GM18951 (cell line): ENCODE data around the gene DNAJA2.

Experiments used
- POLR2A ChIP-seq: IDR thresholded peaks from 4 replicates; pipeline ENCODE4 v1.6.1; 2011; ENCODE audit warnings: mild to moderate bottlenecking; ENCODE audit not compliant: insufficient read length, insufficient read depth; ENCODE audit errors: extremely low read depth
- in situ Hi-C: fragments of 300-500 bp; cut with MboI; formaldehyde crosslinking; loops from one replicate; pipeline ENCODE4 v1.12.0; 2022; ENCODE audit warnings: low sequenced_read_pairs, mixed read lengths, inconsistent platforms; ENCODE audit not compliant: unreplicated experiment

The DNAJA2 gene

DNA sequence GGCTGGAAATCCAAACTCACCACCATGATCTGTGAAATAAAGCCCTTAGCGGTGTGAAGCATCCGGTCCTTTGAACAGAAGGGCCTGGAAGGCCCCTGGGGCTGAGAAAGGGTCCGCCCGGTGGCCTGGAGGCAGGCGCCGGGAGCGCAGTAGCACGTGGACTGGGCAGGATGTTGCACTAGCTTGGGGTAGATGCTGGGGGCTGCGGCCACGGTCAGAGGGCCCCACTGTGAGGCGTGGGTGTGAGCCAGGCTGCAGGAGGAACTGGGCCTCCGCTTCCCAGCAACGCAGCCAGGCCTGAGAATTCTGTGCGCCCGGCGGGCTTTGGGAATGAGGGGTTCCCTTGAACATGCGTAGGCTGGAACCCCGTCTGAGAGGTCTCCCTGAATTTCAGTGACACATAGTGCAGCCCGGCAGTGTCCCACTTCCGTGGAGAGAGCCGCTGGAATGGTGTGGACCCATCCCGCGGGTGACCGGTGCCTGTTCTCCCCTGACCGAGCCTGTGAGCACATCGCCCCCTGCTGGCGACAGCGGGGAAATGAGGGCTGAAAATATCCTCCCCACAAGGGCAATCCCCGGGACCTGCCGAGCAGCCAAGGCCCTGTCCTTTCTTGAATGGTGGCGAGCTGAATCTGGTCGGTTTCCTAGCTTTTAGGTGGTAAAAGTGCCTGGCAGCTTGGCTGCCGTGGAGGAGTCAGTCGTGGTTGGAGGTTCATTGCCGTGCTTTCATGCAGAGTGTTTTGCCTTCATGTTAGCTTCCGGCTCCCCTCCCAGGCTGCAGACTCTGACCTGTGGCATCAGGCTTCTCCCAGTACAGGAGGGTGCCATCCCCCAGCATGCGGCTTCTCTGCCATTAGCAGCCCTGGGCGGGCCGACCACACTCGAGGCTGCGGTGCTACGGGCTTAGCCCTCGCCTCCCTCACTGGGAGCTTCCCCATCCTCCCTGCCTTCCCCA is 43.8 kb downstream of the DNAJA2 start:
- TF ChIP-seq POLR2A = no peak
- in situ Hi-C loops = no loop called here

DNA sequence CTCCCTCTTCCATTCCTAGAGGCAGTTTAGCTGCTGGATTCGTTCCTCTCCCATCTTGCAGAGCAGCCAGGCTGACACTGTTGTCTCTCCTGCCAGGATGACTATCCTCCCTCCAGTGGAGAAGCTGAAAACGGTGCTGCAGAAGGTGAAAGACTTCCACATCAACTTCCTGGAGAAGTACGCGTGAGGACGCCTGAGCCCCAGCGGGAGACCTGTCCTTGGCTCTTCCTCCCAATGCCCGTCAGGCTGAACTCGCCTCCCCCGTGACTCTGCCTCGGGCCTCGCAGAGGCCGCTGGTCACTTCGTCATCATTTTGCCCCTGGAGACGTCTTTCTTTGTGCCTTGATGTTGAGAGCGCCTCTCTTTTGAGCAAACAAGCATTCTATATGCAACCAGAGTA is 44.7 kb downstream of the DNAJA2 start:
- in situ Hi-C loops = no loop called here
- TF ChIP-seq POLR2A = no peak

DNA sequence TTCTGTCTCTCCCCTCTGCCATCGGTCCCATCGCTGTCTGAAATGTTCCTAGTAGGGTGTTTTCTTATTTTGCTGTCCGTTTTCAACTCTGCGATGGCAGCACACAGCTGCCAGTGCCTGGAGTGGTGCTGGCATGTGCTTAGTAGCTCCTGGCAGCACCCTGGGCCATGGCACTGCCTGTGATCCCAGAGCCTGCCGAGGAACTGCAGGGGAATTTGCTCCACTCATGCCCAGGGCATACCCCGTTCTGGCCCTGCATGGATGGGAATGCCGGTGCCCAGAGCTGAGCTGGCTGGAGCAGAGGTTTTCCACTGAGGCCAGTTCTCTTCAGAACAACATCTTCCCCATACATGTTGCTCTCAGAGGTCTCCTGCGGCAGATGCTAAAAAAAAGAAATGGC is 46.2 kb downstream of the DNAJA2 start:
- TF ChIP-seq POLR2A = no peak
- in situ Hi-C loops = no loop called here

DNA sequence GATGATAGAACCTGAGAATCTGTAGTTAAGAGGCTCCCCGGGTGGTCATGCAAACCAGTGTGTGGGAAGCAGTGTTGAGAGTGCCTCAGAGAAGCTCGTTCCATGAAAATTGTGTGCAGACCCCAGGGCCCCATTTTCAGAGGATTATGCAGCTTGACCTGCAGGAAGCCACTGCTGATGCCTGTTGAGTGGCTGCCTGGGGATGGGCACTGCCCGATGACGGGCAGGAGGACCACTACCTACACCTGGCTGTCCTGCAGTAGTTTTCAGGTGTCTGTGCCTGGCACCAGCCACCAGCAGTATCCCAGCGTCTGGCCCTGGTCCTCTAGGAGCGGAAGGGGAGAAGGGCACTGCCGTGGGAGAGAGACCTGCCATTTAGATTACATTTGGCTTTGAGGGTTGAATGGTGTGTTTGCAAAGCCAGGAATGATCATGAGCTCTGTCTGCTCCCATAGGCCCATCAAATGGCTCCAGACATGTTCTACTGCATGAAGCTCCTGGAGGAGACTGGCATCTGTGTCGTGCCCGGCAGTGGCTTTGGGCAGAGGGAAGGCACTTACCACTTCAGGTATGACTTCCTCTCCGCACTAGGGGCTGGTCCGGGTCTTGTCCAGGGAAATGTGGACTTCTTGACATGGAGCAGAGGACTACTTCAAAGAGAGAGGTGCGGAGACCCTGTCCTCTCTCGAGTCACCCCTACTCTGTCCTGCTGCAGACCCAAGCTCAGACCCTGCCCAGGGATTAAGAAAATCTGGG is 46.8 kb downstream of the DNAJA2 start:
- TF ChIP-seq POLR2A = no peak
- in situ Hi-C loops = no loop called here

DNA sequence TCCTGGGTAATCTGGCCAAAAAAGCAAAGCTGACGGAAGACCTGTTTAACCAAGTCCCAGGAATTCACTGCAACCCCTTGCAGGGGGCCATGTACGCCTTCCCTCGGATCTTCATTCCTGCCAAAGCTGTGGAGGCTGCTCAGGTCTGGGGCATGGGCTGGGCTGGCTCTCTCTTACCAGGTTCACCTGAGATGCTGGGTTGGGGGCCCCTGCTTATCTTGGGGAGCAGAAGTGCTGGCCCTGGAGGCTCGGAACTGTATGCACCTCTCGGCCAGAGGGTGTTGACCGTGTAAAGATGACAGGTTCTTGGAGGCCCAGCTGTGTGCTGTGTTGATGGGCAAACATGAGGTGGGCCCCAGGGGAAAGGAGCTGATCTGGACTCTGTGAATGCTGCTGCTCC is 49.1 kb downstream of the DNAJA2 start:
- in situ Hi-C loops = loop anchor here (5.0 kb wide), 1 partner anchor 67 kb away; no protein-coding TSS in a partner anchor
- TF ChIP-seq POLR2A = no peak

DNA sequence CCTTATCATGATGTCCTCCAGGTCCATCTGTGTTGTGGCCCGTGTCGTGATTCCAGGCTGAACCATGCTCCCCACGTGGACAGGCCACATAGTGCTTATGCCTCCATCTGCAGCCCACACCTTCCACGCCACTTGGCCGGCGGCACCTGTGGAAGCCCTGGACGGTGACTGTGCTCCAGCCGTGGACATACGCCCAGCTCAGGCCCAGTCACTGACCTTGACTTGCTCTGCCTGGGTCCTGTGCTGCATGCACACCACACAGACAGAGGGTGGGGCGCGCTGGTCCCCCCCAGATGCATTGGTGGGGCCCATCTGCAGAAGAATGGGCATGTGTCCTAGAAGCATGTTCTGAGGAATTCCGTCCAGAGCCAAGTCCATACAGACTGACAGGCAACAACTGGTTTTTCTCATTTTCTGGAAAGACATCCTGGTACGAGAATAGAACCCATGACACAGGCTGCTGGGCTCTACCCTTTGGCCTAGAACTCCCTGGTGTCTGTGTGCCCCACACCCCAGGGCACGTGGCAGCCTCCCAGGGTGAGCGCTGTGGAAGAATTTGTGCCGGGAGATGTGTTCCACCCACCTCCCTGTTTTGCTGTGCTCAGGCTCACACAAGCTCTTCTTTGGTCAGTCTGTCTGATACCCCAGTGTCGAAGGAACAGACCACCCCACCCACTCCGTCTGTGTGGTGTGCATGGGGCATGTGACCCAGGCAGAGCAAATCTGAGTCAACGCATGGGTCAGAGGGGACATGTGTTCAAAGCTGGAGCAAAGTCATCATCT is 49.8 kb downstream of the DNAJA2 start:
- no peak for TF ChIP-seq POLR2A
- in situ Hi-C loops = loop anchor here (5.0 kb wide), 1 partner anchor 66 kb away; no protein-coding TSS in a partner anchor

DNA sequence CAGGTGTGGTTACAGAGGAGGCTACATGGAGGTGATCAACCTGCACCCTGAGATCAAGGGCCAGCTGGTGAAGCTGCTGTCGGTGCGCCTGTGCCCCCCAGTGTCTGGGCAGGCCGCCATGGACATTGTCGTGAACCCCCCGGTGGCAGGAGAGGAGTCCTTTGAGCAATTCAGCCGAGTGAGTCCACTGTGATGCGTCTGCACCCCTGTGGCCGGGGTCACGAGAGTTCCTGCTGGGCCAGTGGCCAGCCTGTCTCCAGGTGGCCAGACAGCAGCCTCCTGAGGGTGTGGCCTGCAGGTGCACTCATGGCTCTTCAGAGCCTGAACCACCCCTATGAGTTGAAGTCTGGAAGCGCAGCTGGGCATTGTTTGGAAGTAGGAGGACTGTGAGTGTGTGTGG is 51.2 kb downstream of the DNAJA2 start:
- in situ Hi-C loops = loop anchor here (5.0 kb wide), 1 partner anchor 65 kb away; no protein-coding TSS in a partner anchor
- no peak for TF ChIP-seq POLR2A

DNA sequence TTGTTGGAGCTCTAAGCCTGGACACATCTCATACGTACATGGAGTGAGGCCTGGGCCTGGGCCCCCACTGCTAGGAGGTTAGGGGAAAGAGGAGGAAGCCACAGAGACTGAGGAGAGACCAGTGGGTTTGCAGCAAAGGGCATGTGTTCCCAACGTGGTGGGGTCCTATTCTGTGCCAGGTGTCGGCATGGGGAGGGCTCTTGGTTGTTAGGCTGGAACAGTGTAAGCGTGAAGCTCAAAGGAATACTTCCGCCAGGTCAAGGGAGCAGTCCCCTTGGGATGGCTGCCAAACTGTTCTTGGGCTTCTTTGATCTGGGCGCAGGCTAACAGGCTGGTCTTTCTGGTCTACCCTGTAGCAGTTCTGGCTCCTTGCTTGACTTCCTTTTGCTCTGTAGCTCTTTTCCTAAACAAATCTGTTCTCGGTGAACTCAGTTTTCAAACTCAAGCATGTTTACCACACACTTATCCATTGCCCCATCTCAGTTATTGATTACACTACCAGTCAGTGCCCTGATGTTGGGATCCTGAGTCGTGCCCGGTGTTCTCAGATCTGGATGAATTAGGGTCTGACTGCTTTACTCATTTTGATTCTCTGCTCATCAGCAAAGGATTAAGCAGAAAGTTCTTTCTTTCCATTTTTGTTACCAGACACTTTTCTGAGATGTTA is 52.9 kb downstream of the DNAJA2 start:
- in situ Hi-C loops = loop anchor here (5.0 kb wide), 1 partner anchor 63 kb away; no protein-coding TSS in a partner anchor
- TF ChIP-seq POLR2A = no peak

DNA sequence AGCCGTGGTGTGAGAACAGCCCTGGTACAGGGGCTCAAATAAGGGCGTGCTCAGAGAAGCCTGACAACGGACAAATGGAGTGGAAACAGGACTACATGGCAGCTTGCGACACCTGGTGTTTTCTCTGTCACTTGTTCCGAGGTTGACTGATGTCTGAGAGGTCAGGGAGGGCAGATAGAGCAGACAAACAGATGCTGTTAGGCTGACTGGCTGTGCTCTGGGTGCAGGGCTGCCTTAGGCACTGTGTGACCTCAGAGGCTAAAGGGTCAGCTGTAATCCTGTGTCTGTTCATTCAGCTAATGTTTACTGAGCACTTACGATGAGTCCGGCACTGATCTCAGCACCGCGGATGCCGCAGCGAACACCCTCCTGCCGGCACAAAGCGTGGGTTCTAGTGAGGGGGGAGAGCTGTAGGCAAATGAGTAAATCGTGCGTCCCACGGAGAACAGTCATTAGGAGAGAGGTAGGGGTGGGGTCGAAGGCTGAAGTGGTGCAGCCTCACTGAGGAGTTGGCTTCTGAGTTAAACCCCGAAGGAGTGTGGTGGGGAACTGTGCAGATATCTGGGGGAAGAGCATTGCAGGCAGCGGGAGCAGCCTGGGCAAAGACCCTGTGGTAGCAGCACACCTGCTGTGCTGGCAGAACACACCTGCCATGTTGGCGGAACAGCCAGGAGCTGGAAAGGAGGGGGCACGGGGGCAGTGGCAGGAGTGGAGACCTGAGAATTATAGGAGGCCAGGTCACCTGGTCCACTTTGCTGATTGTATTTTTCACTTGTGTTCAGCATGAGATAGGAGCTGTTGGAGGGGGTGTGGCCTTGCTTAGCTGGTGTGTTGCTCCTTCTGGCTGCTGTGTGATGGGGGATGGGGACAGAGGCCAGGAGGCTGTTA is 54.3 kb downstream of the DNAJA2 start:
- in situ Hi-C loops = loop anchor here (10.0 kb wide), 1 partner anchor 244 kb away; no protein-coding TSS in a partner anchor

DNA sequence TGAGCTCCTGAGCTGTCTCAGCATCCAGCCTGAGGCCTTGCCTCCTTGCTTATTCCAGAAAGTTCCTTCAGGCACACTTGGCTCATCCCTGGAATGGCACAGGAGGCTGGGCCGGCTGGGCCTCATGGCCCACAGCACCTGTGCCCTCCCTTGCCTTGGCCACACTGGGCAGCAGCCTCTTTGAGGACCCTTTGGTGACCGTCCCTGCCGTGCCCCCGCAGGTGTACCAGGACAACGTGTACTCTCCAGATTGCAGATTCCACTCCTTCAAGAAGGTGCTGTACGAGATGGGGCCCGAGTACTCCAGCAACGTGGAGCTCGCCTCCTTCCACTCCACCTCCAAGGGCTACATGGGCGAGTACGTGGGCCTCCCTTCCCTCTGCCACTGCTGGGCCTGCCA is 55.1 kb downstream of the DNAJA2 start:
- in situ Hi-C loops = loop anchor here (10.0 kb wide), 1 partner anchor 244 kb away; no protein-coding TSS in a partner anchor

More for the DNA sequence above, 54.3 kb downstream of the DNAJA2 start:
- TF ChIP-seq POLR2A = no peak

DNA sequence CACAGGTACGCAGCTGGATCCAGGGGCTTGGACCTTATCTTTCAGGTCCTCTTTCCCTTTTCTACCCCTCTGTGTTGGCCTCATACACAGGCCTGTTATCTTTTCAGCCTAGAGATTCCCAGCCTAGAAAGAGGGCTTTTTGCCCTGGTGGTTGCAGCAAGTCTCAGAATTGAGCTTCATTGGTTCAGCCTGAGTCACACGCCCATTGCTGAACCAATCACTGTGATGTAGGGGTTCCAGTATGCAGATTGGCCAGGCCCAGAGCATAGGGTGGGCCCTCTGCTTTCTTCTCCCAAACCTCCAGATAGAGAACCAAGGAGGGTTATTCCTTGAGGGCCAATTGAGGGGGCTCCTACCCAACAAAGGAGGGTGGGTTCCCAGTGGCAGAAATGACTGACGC is 56.5 kb downstream of the DNAJA2 start:
- TF ChIP-seq POLR2A = no peak
- in situ Hi-C loops = loop anchor here (10.0 kb wide), 1 partner anchor 242 kb away; no protein-coding TSS in a partner anchor

More for the DNA sequence above, 55.1 kb downstream of the DNAJA2 start:
- no peak for TF ChIP-seq POLR2A
